HuH-7.5 (cell line): Measurements from ENCODE around the gene MGST3.
"Not testable (repeated sequence)": the region's sequence is repeated elsewhere in the genome, so short reads cannot be mapped to it uniquely, and the experiment has no call there.

ENCODE experiments used
- DNase-seq: peaks from one replicate; pipeline ENCODE4 v3.0.0; 2011; ENCODE audit warnings: low spot score

The MGST3 gene

GRCh38 chr1:165630629-165631341 is at the start of gene MGST3:
Gene MGST3 (plus strand): TSS chr1:165631234. CDS start chr1:165649848, 18,614 bp downstream.
- DNase-seq, result peak; percentile 64

GRCh38 chr1:165581926-165582325 is 49.1 kb upstream of the MGST3 start:
- DNase-seq, result no peak

- DNase-seq, result no peak
Measured at GRCh38 chr1:165586398-165586797, 44.6 kb upstream of the MGST3 start.

GRCh38 chr1:165591391-165591790 is 39.6 kb upstream of the MGST3 start:
- DNase-seq, result not testable (repeated sequence)

GRCh38 chr1:165592945-165593823 is 37.9 kb upstream of the MGST3 start:
- peak; percentile 18 for DNase-seq

- DNase-seq, result no peak
Measured at GRCh38 chr1:165595246-165595938, 35.6 kb upstream of the MGST3 start.

- peak; percentile 81 for DNase-seq
Measured at GRCh38 chr1:165597883-165598675, 33.0 kb upstream of the MGST3 start.

GRCh38 chr1:165598676-165599059 is 32.4 kb upstream of the MGST3 start:
- DNase-seq, result no peak

- no peak for DNase-seq
Measured at GRCh38 chr1:165600793-165601192, 30.2 kb upstream of the MGST3 start.

GRCh38 chr1:165603810-165604209 is 27.2 kb upstream of the MGST3 start:
- peak; percentile 12 for DNase-seq

GRCh38 chr1:165605246-165605645 is 25.8 kb upstream of the MGST3 start:
- no peak for DNase-seq

GRCh38 chr1:165606676-165607075 is 24.4 kb upstream of the MGST3 start:
- not testable (repeated sequence) for DNase-seq

- DNase-seq, result no peak
Measured at GRCh38 chr1:165610866-165611265, 20.2 kb upstream of the MGST3 start.

- DNase-seq, result no peak
Measured at GRCh38 chr1:165612062-165612461, 19.0 kb upstream of the MGST3 start.

- no peak for DNase-seq
Measured at GRCh38 chr1:165616054-165616612, 14.9 kb upstream of the MGST3 start.

GRCh38 chr1:165616987-165617546 is 14.0 kb upstream of the MGST3 start:
- no peak for DNase-seq

- DNase-seq, result no peak
Measured at GRCh38 chr1:165619647-165620151, 11.3 kb upstream of the MGST3 start.

- no peak for DNase-seq
Measured at GRCh38 chr1:165623624-165624023, 7.4 kb upstream of the MGST3 start.

GRCh38 chr1:165624441-165624840 is 6.6 kb upstream of the MGST3 start:
- no peak for DNase-seq

GRCh38 chr1:165628147-165628822 is 2.7 kb upstream of the MGST3 start:
- no peak for DNase-seq
